CD8-positive, alpha-beta memory T cell (primary cell): ENCODE data around the gene ZNF536. TPM values are rescaled to one million over a fixed set of nuclear protein-coding genes. Genes with fewer than 3 reads are reported as not detected.
"Not testable (repeated sequence)": the region's sequence is repeated elsewhere in the genome, so short reads cannot be mapped to it uniquely, and the experiment has no call there.

ENCODE experiments used
- CTCF ChIA-PET: fragments of 350-600 bp; sonication (Branson Sonifier 250); formaldehyde crosslinking; loops from one replicate; lab custom pipeline; 2021; ENCODE audit warnings: antibody characterized with exemption; lab: Charles Lee
- POLR2A ChIA-PET: fragments of 350-600 bp; sonication (Branson Sonifier 250); formaldehyde crosslinking; loops from one replicate; lab custom pipeline; 2021; ENCODE audit warnings: antibody characterized with exemption; lab: Charles Lee
- DNase-seq, 5 donors: peaks; one replicate each; pipeline versions ENCODE4 v3.0.0 to v3.0.0-alpha.2; 2020 to 2022; ENCODE audit warnings: mixed read lengths in 1 of 5
- H3K27ac ChIP-seq: one replicate; pipeline ENCODE4 v1.7.0; 2013; ENCODE audit warnings: low read depth, mild to moderate bottlenecking, low read length, moderate library complexity
- H3K27me3 ChIP-seq: 2 replicates; pipeline ENCODE4 v1.7.0; 2013; ENCODE audit warnings: low read length, mild to moderate bottlenecking; ENCODE audit not compliant: insufficient read depth, poor library complexity, severe bottlenecking
- H3K36me3 ChIP-seq: 2 replicates; pipeline ENCODE4 v1.7.0; 2013; ENCODE audit warnings: mild to moderate bottlenecking, low read length, moderate library complexity; ENCODE audit not compliant: insufficient read depth
- H3K4me1 ChIP-seq: 2 replicates; pipeline ENCODE4 v1.7.0; 2013; ENCODE audit warnings: mild to moderate bottlenecking, low read length, moderate library complexity; ENCODE audit not compliant: insufficient read depth
- H3K4me3 ChIP-seq: 2 replicates; pipeline ENCODE4 v1.7.0; 2013; ENCODE audit warnings: mild to moderate bottlenecking, low read length
- H3K9me3 ChIP-seq: 2 replicates; pipeline ENCODE4 v1.7.0; 2013; ENCODE audit warnings: mild to moderate bottlenecking, low read length
- H3K27ac Mint-ChIP-seq, 8 donors: one replicate each; pipeline ENCODE4 v1.8.0; 2020 to 2021; ENCODE audit warnings: mixed read lengths in 8 of 8, mild to moderate bottlenecking in 6 of 8, inconsistent platforms in 3 of 8, moderate library complexity in 3 of 8
- H3K27me3 Mint-ChIP-seq, 2 donors: one replicate each; pipeline ENCODE4 v1.8.0; 2020 to 2021; ENCODE audit warnings: mixed read lengths in 2 of 2, mild to moderate bottlenecking in 1 of 2, moderate library complexity in 1 of 2
- H3K36me3 Mint-ChIP-seq, 3 donors: one replicate each; pipeline ENCODE4 v1.8.0; 2020 to 2021; ENCODE audit warnings: mixed read lengths in 3 of 3, inconsistent platforms in 1 of 3, mild to moderate bottlenecking in 1 of 3
- H3K4me1 Mint-ChIP-seq, 3 donors: one replicate each; pipeline ENCODE4 v1.8.0; 2020 to 2021; ENCODE audit warnings: mixed read lengths in 3 of 3, inconsistent platforms in 1 of 3, mild to moderate bottlenecking in 1 of 3
- H3K4me3 Mint-ChIP-seq, 7 donors: one replicate each; pipeline ENCODE4 v1.8.0; 2020 to 2021; ENCODE audit warnings: mixed read lengths in 7 of 7, mild to moderate bottlenecking in 6 of 7, moderate library complexity in 4 of 7, inconsistent platforms in 2 of 7
- H3K9me3 Mint-ChIP-seq, 5 donors: one replicate each; pipeline ENCODE4 v1.8.0; 2020 to 2022; ENCODE audit warnings: mixed read lengths in 5 of 5, mild to moderate bottlenecking in 3 of 5, moderate library complexity in 2 of 5, inconsistent platforms in 1 of 5
- polyA plus RNA-seq: library from polyadenylated mRNA; unstranded; fragments of 300-500 nt; fragmentation: Illumina TruSeq; gene quantifications from one replicate; pipeline ENCODE4 v1.2.3, GENCODE V29; 2021
- total RNA-seq, 2 experiments: library from RNA; stranded (reverse); gene quantifications; one replicate each; pipeline ENCODE4 v1.2.3, GENCODE V29; 2021

ZNF536 gene
- total and polyA plus RNA-seq, 3 experiments from 2014 or later: not detected

- H3K9me3 ChIP-seq, H3K27me3 Mint-ChIP-seq, H3K27ac Mint-ChIP-seq, CTCF ChIA-PET, POLR2A ChIA-PET, H3K4me3 Mint-ChIP-seq, H3K27me3 ChIP-seq, H3K4me1 ChIP-seq, H3K4me1 Mint-ChIP-seq, H3K9me3 Mint-ChIP-seq, H3K27ac ChIP-seq, DNase-seq, H3K4me3 ChIP-seq, H3K36me3 ChIP-seq, H3K36me3 Mint-ChIP-seq: not testable (repeated sequence)
Observed at GRCh38 chr19:30346468-30346867, 25.7 kb upstream of the ZNF536 start.

DNA sequence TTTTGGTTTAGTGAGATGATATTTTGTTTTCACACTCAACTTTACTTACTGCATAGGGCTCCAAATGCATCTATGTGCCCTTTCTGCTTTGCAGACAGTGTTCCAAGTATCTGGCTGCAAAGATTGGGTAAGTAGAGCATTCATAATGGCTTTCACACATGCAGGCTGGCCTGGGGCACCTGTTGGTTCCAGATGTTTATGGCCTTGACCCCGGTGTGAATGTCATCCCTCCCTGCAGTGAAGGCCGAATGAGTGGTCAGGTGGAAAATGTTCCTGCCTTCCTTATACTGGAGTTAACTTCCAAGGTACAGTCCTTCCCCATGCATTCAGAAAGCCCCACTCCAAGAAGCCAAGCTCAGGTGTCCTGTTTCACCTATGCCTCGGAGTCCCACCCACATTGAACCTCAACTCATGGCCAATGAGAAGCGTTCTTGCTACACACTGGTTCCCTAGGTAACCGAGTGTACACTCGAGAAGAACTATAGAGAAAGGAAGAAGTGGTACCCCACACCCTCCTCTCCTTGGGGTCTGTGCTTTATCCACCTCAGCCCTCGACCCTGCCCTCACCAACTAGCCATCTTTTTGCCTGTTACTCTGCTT, 23.0 kb upstream of the ZNF536 start:
- no peaks in the 10 kb centered on the region for H3K9me3 ChIP-seq
- POLR2A ChIA-PET: no interaction called here
- no peak overlapping the region for H3K27ac ChIP-seq
- CTCF ChIA-PET: no interaction called here
- Mint-ChIP-seq H3K9me3 (peaks cover 0 to 1% (median 0%) of the 10 kb centered on the region in 5 donors), H3K36me3 (no peaks in the 10 kb centered on the region), H3K27ac (no peak overlapping the region), H3K27me3 (peaks cover 0 to 1% of the 10 kb centered on the region in 2 donors), H3K4me1 (no peaks in the 10 kb centered on the region), H3K4me3 (no peak overlapping the region)
- no peaks in the 10 kb centered on the region for H3K27me3 ChIP-seq
- no peak overlapping the region for H3K4me3 ChIP-seq
- H3K36me3 ChIP-seq: no peaks in the 10 kb centered on the region
- DNase-seq: no peak
- no peaks in the 10 kb centered on the region for H3K4me1 ChIP-seq

- CTCF ChIA-PET: no interaction called here
- H3K4me1 ChIP-seq: no peaks in the 10 kb centered on the region
- H3K4me3 Mint-ChIP-seq: no peak overlapping the region
Observed at GRCh38 chr19:30350692-30351663, 21.2 kb upstream of the ZNF536 start.

DNA sequence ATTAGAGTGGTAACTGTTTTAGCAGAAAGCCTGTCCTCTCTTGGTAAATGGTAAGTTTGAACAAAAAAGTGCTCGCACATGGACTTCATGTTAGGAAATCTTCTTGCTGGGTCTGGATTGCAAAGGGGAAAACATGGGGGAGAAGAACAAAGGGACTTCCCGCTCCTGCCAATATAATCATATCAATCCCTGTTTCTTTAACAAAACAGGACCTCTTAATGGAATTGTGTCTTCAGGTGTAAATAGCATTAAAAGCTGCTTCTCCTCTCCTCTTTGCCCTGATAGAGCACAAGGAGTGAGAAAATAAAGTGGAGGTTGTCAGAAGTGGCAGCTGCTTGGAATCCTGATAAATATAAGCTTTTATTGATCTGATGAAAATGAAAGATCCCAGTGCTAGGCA, 20.4 kb upstream of the ZNF536 start:
- H3K9me3 Mint-ChIP-seq: peaks cover 0 to 1% (median 0%) of the 10 kb centered on the region in 5 donors
- Histone ChIP-seq H3K27ac (no peak overlapping the region), H3K4me1 (no peaks in the 10 kb centered on the region), H3K27me3 (no peaks in the 10 kb centered on the region), H3K4me3 (no peak overlapping the region), H3K9me3 (no peaks in the 10 kb centered on the region), H3K36me3 (no peaks in the 10 kb centered on the region)
- DNase-seq: no peak
- H3K4me3 Mint-ChIP-seq: no peak overlapping the region
- no peak overlapping the region for H3K27ac Mint-ChIP-seq
- CTCF ChIA-PET: no interaction called here
- no peaks in the 10 kb centered on the region for H3K4me1 Mint-ChIP-seq
- no peaks in the 10 kb centered on the region for H3K36me3 Mint-ChIP-seq
- POLR2A ChIA-PET: no interaction called here
- peaks cover 7 to 10% of the 10 kb centered on the region in 2 donors for H3K27me3 Mint-ChIP-seq

More at GRCh38 chr19:30350692-30351663, 21.2 kb upstream of the ZNF536 start:
- Mint-ChIP-seq H3K27me3 (peaks cover 3 to 11% of the 10 kb centered on the region in 2 donors), H3K27ac (no peak overlapping the region), H3K4me1 (no peaks in the 10 kb centered on the region), H3K9me3 (peaks cover 0 to 1% (median 0%) of the 10 kb centered on the region in 5 donors), H3K36me3 (no peaks in the 10 kb centered on the region)
- Histone ChIP-seq H3K27ac (no peak overlapping the region), H3K36me3 (no peaks in the 10 kb centered on the region), H3K4me3 (no peak overlapping the region), H3K27me3 (no peaks in the 10 kb centered on the region), H3K9me3 (no peaks in the 10 kb centered on the region)
- DNase-seq: no peak
- POLR2A ChIA-PET: no interaction called here

DNA sequence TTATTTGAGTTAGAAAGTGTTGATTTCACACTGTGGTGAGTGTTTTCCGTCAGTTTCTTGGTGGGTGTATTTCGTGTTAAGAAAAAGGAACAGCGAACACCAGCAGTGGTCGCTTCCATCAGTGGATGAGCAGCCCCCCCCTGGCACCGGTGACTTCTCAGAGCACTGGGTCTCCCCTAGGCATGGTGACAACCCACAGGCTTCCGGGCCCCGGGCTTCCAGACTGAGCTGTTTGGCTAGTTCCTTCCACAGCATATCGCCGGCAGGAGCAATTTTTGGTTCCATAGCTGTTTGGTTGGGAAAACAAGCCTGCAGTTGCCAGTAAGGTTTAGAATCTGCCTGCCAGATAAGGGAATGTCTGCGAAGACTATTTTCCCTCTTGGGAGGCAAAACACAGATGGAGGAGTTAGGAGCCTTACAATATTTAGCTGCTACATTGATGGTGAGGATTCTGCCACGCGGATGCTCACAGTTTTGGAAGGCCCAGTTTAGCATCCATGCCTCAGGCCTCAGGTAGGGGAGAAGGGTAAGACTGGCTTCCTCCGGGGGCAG, 18.7 kb upstream of the ZNF536 start:
- POLR2A ChIA-PET: no interaction called here
- no peaks in the 10 kb centered on the region for H3K36me3 Mint-ChIP-seq

GRCh38 chr19:30355586-30355985, 16.6 kb upstream of the ZNF536 start:
- Histone ChIP-seq H3K27me3 (no peaks in the 10 kb centered on the region), H3K36me3 (no peaks in the 10 kb centered on the region), H3K9me3 (no peaks in the 10 kb centered on the region), H3K4me3 (no peak overlapping the region), H3K27ac (no peak overlapping the region), H3K4me1 (no peaks in the 10 kb centered on the region)
- Mint-ChIP-seq H3K27me3 (peaks cover 16 to 18% of the 10 kb centered on the region in 2 donors), H3K9me3 (peaks cover 0 to 1% (median 0%) of the 10 kb centered on the region in 5 donors), H3K36me3 (no peaks in the 10 kb centered on the region), H3K4me1 (no peaks in the 10 kb centered on the region), H3K4me3 (no peak overlapping the region), H3K27ac (no peak overlapping the region)
- ChIA-PET POLR2A (no interaction called here), CTCF (no interaction called here)
- no peak for DNase-seq

More for the DNA sequence above, 18.7 kb upstream of the ZNF536 start:
- Mint-ChIP-seq H3K27ac (no peak overlapping the region), H3K4me3 (no peak overlapping the region), H3K4me1 (no peaks in the 10 kb centered on the region), H3K9me3 (peaks cover 0 to 1% (median 0%) of the 10 kb centered on the region in 5 donors), H3K27me3 (peaks cover 11 to 12% of the 10 kb centered on the region in 2 donors)
- Histone ChIP-seq H3K4me1 (no peaks in the 10 kb centered on the region), H3K9me3 (no peaks in the 10 kb centered on the region), H3K36me3 (no peaks in the 10 kb centered on the region), H3K27me3 (no peaks in the 10 kb centered on the region), H3K4me3 (no peak overlapping the region), H3K27ac (no peak overlapping the region)
- CTCF ChIA-PET: no interaction called here
- no peak for DNase-seq

DNA sequence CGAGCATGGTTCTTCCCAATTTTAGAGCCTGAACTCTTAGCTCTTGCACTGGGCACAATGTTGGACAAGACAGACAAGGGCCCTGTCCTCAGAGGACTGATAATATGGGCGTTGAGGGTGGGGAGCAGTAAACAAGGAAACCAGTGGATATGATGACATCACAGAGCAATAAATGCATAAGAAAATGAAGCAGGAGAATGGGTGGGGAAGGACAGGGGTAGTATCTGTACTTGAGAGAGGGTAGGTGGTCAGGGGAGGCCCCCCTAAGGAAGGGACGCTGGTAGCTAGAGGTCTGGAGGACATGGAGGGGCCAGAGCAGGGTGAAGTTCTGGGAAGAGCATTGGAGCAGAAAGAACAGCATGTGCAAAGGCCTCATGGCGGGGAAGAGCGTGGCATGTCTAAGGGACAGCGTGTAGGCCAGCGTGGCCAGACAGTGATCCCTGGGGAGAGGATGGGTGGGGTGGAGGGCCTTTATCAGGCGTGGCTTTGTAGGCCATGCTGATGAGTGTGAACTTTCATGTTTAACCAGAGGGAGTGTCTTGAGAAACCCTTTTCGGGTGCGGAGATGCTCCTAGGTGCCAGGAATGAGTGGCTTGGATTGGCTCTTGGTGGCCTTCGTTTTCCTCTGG, 15.1 kb upstream of the ZNF536 start:
- H3K36me3 ChIP-seq: no peaks in the 10 kb centered on the region
- POLR2A ChIA-PET: no interaction called here
- no peak overlapping the region for H3K4me3 ChIP-seq
- DNase-seq: no peak
- no peaks in the 10 kb centered on the region for H3K27me3 ChIP-seq
- H3K9me3 Mint-ChIP-seq: peaks cover 0 to 1% (median 0%) of the 10 kb centered on the region in 5 donors
- peaks cover 16 to 22% of the 10 kb centered on the region in 2 donors for H3K27me3 Mint-ChIP-seq
- no peaks in the 10 kb centered on the region for H3K4me1 ChIP-seq
- no peak overlapping the region for H3K27ac ChIP-seq
- no peaks in the 10 kb centered on the region for H3K9me3 ChIP-seq
- CTCF ChIA-PET: no interaction called here
- H3K4me1 Mint-ChIP-seq: no peaks in the 10 kb centered on the region
- no peaks in the 10 kb centered on the region for H3K36me3 Mint-ChIP-seq
- peak overlapping the region in 1 of 7 donors; percentile 57 for H3K4me3 Mint-ChIP-seq
- H3K27ac Mint-ChIP-seq: no peak overlapping the region

DNA sequence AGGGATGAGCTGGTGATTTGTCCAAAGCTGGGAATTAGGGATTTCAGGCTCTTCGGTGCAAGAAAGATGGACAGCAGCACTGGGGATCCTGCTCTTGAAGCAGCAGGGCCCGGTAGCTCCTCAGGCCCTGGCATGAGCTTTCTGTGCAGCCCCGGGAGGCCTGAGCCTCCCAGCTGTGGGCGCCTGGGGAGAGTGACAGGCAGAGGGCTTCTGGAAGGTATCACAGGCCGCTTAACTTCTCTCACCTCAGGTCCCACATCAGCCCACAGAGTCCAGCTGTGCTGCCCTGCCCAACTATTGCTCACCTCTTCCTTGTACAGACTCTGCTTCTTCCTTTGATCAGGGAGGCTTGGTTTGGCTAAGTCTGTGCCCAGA, 14.6 kb upstream of the ZNF536 start:
- H3K4me3 ChIP-seq: no peak overlapping the region
- Mint-ChIP-seq H3K9me3 (peaks cover 0 to 1% (median 0%) of the 10 kb centered on the region in 5 donors), H3K27ac (no peak overlapping the region), H3K4me3 (peak overlapping the region in 1 of 7 donors; percentile 57), H3K4me1 (no peaks in the 10 kb centered on the region), H3K36me3 (no peaks in the 10 kb centered on the region), H3K27me3 (peaks cover 16 to 22% of the 10 kb centered on the region in 2 donors)
- H3K27me3 ChIP-seq: no peaks in the 10 kb centered on the region
- ChIA-PET CTCF (no interaction called here), POLR2A (no interaction called here)
- no peak overlapping the region for H3K27ac ChIP-seq
- no peaks in the 10 kb centered on the region for H3K9me3 ChIP-seq
- H3K4me1 ChIP-seq: no peaks in the 10 kb centered on the region
- no peak for DNase-seq
- no peaks in the 10 kb centered on the region for H3K36me3 ChIP-seq
